ENCODE results near the gene LAMA4.

- TF ChIP-seq CTCF (conservative IDR thresholded peaks at IDR 0.05; ENCODE audit: low read depth, low read length) (no peak), EZH2 (IDR thresholded peaks at IDR 0.05; ENCODE audit: low read length, unreplicated experiment) (no peak), EZH2phosphoT487 (IDR thresholded peaks at IDR 0.05; ENCODE audit: borderline replicate concordance, low read length) (no peak)
Observed at GRCh38 chr6:112216662-112217551, 37.5 kb downstream of the LAMA4 start.
